ENCODE data around the gene ENTHD1. TPM values are rescaled to one million over a fixed set of nuclear protein-coding genes. Genes with fewer than 3 reads are reported as not detected.

Gene ENTHD1
- total and polyA plus RNA-seq, 9 of the 15 experiments (the other 6 are each of a cell fraction or from before 2014, with no cell fraction given): 0.13 to 0.98 (median 0.35) TPM

- TF ChIP-seq ZNF518B (CRISPR knock-in tag; IDR thresholded peaks at IDR 0.05) (no peak), NFE2 (IDR thresholded peaks at IDR 0.05; ENCODE audit: low read depth) (peak; percentile 23; the same call in 1 of the 2 replicates), MLX (CRISPR knock-in tag; conservative IDR thresholded peaks at IDR 0.05) (no peak), SLC30A9 (CRISPR knock-in tag; IDR thresholded peaks at IDR 0.05) (no peak), CEBPG (CRISPR knock-in tag; IDR thresholded peaks at IDR 0.05) (no peak), CEBPG (tag; conservative IDR thresholded peaks at IDR 0.05 in 1 of 2, IDR thresholded peaks at IDR 0.05 in 1 of 2) (no peak), HES1 (IDR thresholded peaks at IDR 0.05; ENCODE audit: low read depth) (no peak), GATA2 (CRISPR knock-in tag; IDR thresholded peaks at IDR 0.05) (no peak), ZNF778 (CRISPR knock-in tag; IDR thresholded peaks at IDR 0.05) (no peak), NCOA1 (IDR thresholded peaks at IDR 0.05; ENCODE audit: low read depth) (peak; percentile 51; the same call in 1 of the 2 replicates), RBM39 (optimal IDR thresholded peaks at IDR 0.05; ENCODE audit: low read depth, low read length) (no peak), FOXK2 (conservative IDR thresholded peaks at IDR 0.05 in 1 of 2, IDR thresholded peaks at IDR 0.05 in 1 of 2; ENCODE audit: low read depth in 2 of 2) (peak in 1 of 2 experiments; percentile 10; a peak in 1 of 4 replicates), HNRNPL (IDR thresholded peaks at IDR 0.05; ENCODE audit: low read depth, low read length) (no peak), PRPF4 (IDR thresholded peaks at IDR 0.05; ENCODE audit: insufficient read depth, low read depth, low read length, poor library complexity, severe bottlenecking) (no peak), NEUROD1 (IDR thresholded peaks at IDR 0.05; ENCODE audit: borderline replicate concordance, low read depth, low read length, partially characterized antibody) (peak; percentile 79), DACH1 (IDR thresholded peaks at IDR 0.05; ENCODE audit: partially characterized antibody) (no peak), ZFP36 (IDR thresholded peaks at IDR 0.05; ENCODE audit: low read depth, low read length, partially characterized antibody) (no peak), EP300 (IDR thresholded peaks at IDR 0.05; ENCODE audit: low read length) (peak; percentile 91), HMBOX1 (IDR thresholded peaks at IDR 0.05) (no peak), ATF3 (IDR thresholded peaks at IDR 0.05) (no peak), ATF3 (CRISPR knock-in tag; conservative IDR thresholded peaks at IDR 0.05) (no peak), RCOR1 (IDR thresholded peaks at IDR 0.05; ENCODE audit: borderline replicate concordance in 1 of 2, low read depth in 2 of 2, low read length in 2 of 2) (peak; percentile 9 to 64; a peak in 1 of 4 replicates), HDAC2 (IDR thresholded peaks at IDR 0.05) (no peak; the same call in none of the 2 replicates)
These were observed 60.9 kb downstream of the ENTHD1 start (continued) for GRCh38 chr22:39832627-39833074.

Data from K562 (cell line).